RWPE1 (cell line): ENCODE results near the gene CD300LB.

Source experiments
- CTCF ChIA-PET: fragments of 350-600 bp; sonication (Branson Sonifier 250); formaldehyde crosslinking; extraction: SDS; loops from one replicate; lab custom pipeline; 2021; lab: Yijun Ruan, JAX
- POLR2A ChIA-PET: fragments of 400-600 bp; formaldehyde crosslinking; extraction: SDS; loops from one replicate; lab custom pipeline; 2020; ENCODE audit warnings: antibody characterized with exemption; ENCODE audit not compliant: low non-redundant PET; lab: Yijun Ruan, JAX
- DNase-seq: peaks from one replicate; pipeline ENCODE4 v3.0.0; 2012; ENCODE audit warnings: low spot score
- H3K27ac ChIP-seq: fragments of 450-650 bp; 2 replicates; pipeline ENCODE4 v1.5.1; 2017
- CTCF ChIP-seq: fragments of 450-650 bp; conservative IDR thresholded peaks from 2 replicates; pipeline ENCODE4 v1.5.1; 2017; ENCODE audit warnings: low read depth, mild to moderate bottlenecking

Gene CD300LB

GRCh38 chr17:74571621-74572270 lies 40.5 kb upstream of the CD300LB start:
- no peak for TF ChIP-seq CTCF
- CTCF ChIA-PET = no interaction called here
- POLR2A ChIA-PET = no interaction called here
- DNase-seq = no peak
- no peak overlapping the region for H3K27ac ChIP-seq

- H3K27ac ChIP-seq = peak overlapping the region; percentile 97
- peak; percentile 91 for DNase-seq
- CTCF ChIA-PET = interaction anchor here (0.9 to 1.1 kb wide), 2 partner anchors 33 to 88 kb away, joined by 4 to 5 read pairs; no protein-coding TSS in a partner anchor
- POLR2A ChIA-PET = interaction anchor here (0.6 kb wide), 1 partner anchor 196 kb away, joined by 3 read pairs; no protein-coding TSS in a partner anchor
- no peak for TF ChIP-seq CTCF
Measured at GRCh38 chr17:74569020-74570003, 38.0 kb upstream of the CD300LB start.

- H3K27ac ChIP-seq = peak overlapping the region; percentile 97
- DNase-seq = no peak
- ChIA-PET POLR2A (no interaction called here), CTCF (no interaction called here)
- TF ChIP-seq CTCF = no peak
Measured at GRCh38 chr17:74568106-74568873, 37.0 kb upstream of the CD300LB start.

- CTCF ChIA-PET = interaction anchor here (0.7 to 1.2 kb wide), 3 partner anchors 23 to 1611 kb away, joined by 3 to 4 read pairs (median 3); no protein-coding TSS in a partner anchor
- TF ChIP-seq CTCF = no peak
- DNase-seq = no peak
- peak within 1 kb of the TSS; percentile 97 for H3K27ac ChIP-seq
- POLR2A ChIA-PET = no interaction called here
Measured at GRCh38 chr17:74567397-74567796, 36.1 kb upstream of the CD300LB start, which contains the start of gene CD300H. TSS of gene CD300H (minus strand) at chr17:74567509.

- peak overlapping the region; percentile 25 for H3K27ac ChIP-seq
- POLR2A ChIA-PET = no interaction called here
- peak; percentile 31 for DNase-seq
- TF ChIP-seq CTCF = peak; percentile 78
- CTCF ChIA-PET = interaction anchor here (0.6 to 1.6 kb wide), 13 partner anchors 8 to 179 kb away, joined by 3 to 9 read pairs (median 5); partner anchors contain the start of gene CD300C
Measured at GRCh38 chr17:74566132-74566753, 35.0 kb upstream of the CD300LB start.
